ENCODE results near the gene CMAS. TPM values are rescaled to one million over a fixed set of nuclear protein-coding genes. Genes with fewer than 3 reads are reported as not detected.
"Not testable (repeated sequence)": the region's sequence is repeated elsewhere in the genome, so short reads cannot be mapped to it uniquely, and the experiment has no call there.

The CMAS gene
- total RNA-seq: 34.8 TPM
- long read RNA-seq, transcript CMAS-201 (8 exons, 1,787 nt): major isoform, 85 of 85 reads
- long read RNA-seq, partial matches to known transcripts: 0 of 85 reads
- long read RNA-seq, other reads (novel, unspliced or antisense): 0 of 85 reads

GRCh38 chr12:22046090-22046967 lies at the start of gene CMAS:
Gene CMAS (plus strand): TSS chr12:22046218. CDS start chr12:22046304, 86 bp downstream.
- Histone ChIP-seq H3K27ac (replicated peaks) (peak within 1 kb of the TSS; percentile 93), H3K27me3 (ENCODE audit: low read depth) (no peaks in the 10 kb centered on the region), H3K9me3 (replicated peaks) (no peaks in the 10 kb centered on the region), H3K4me3 (peak within 1 kb of the TSS; percentile 99), H3K4me1 (peaks cover 38% of the 10 kb centered on the region), H3K36me3 (no peaks in the 10 kb centered on the region)
- TF ChIP-seq, protein P1, sequence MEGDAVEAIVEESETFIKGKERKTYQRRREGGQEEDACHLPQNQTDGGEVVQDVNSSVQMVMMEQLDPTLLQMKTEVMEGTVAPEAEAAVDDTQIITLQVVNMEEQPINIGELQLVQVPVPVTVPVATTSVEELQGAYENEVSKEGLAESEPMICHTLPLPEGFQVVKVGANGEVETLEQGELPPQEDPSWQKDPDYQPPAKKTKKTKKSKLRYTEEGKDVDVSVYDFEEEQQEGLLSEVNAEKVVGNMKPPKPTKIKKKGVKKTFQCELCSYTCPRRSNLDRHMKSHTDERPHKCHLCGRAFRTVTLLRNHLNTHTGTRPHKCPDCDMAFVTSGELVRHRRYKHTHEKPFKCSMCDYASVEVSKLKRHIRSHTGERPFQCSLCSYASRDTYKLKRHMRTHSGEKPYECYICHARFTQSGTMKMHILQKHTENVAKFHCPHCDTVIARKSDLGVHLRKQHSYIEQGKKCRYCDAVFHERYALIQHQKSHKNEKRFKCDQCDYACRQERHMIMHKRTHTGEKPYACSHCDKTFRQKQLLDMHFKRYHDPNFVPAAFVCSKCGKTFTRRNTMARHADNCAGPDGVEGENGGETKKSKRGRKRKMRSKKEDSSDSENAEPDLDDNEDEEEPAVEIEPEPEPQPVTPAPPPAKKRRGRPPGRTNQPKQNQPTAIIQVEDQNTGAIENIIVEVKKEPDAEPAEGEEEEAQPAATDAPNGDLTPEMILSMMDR (IDR thresholded peaks at IDR 0.05; ENCODE audit: borderline replicate concordance): no peak
- peak; percentile 81 for DNase-seq
- intact Hi-C loops (cut with micrococcal nuclease): no loop called here

DNA sequence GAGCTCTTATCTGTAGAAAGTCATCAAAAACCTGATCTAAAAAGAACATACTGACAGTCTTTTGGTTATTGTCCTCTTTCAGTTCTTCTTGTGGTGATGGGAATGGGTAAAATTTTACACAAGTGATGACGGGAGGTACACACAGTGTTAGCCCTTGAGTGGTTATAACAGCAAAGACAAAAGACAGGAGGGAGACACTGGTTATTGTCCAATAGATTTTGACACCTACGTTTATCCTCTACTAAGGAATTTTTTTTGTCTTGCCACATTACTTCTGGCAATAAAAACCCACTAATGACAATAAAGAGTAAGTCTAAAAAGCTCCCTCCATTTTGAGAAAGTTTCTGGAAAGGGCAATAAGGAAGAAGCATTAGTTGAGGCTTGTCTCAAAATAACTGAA lies 47.7 kb upstream of the CMAS start:
- TF ChIP-seq, protein P1 (IDR thresholded peaks at IDR 0.05; ENCODE audit: borderline replicate concordance): no peak
- intact Hi-C loops (cut with micrococcal nuclease): no loop called here
- no peak overlapping the region for H3K4me3 ChIP-seq
- no peaks in the 10 kb centered on the region for H3K4me1 ChIP-seq
- no peaks in the 10 kb centered on the region for H3K36me3 ChIP-seq
- H3K9me3 ChIP-seq (replicated peaks): no peaks in the 10 kb centered on the region
- H3K27ac ChIP-seq (replicated peaks): peak overlapping the region; percentile 58
- no peaks in the 10 kb centered on the region for H3K27me3 ChIP-seq (ENCODE audit: low read depth)
- no peak for DNase-seq

- Histone ChIP-seq H3K27me3 (ENCODE audit: low read depth) (no peaks in the 10 kb centered on the region), H3K9me3 (replicated peaks) (no peaks in the 10 kb centered on the region), H3K27ac (replicated peaks) (peak overlapping the region; percentile 72), H3K4me1 (no peaks in the 10 kb centered on the region), H3K36me3 (no peaks in the 10 kb centered on the region), H3K4me3 (no peak overlapping the region)
- TF ChIP-seq, protein P1 (IDR thresholded peaks at IDR 0.05; ENCODE audit: borderline replicate concordance): no peak
- intact Hi-C loops (cut with micrococcal nuclease): no loop called here
- no peak for DNase-seq
Measured at GRCh38 chr12:21998782-21999181, 47.2 kb upstream of the CMAS start.

GRCh38 chr12:22002430-22002829 lies 43.6 kb upstream of the CMAS start:
- Histone ChIP-seq H3K36me3 (no peaks in the 10 kb centered on the region), H3K27me3 (ENCODE audit: low read depth) (no peaks in the 10 kb centered on the region), H3K27ac (replicated peaks) (no peak overlapping the region), H3K4me1 (no peaks in the 10 kb centered on the region), H3K4me3 (no peak overlapping the region), H3K9me3 (replicated peaks) (no peaks in the 10 kb centered on the region)
- DNase-seq: no peak
- TF ChIP-seq, protein P1 (IDR thresholded peaks at IDR 0.05; ENCODE audit: borderline replicate concordance): no peak
- intact Hi-C loops (cut with micrococcal nuclease): no loop called here

- DNase-seq; H3K36me3 ChIP-seq; H3K27ac ChIP-seq (replicated peaks); H3K9me3 ChIP-seq (replicated peaks); H3K27me3 ChIP-seq (ENCODE audit: low read depth); intact Hi-C loops (cut with micrococcal nuclease); H3K4me1 ChIP-seq; H3K4me3 ChIP-seq: not testable (repeated sequence)
Measured at GRCh38 chr12:22007794-22008193, 38.2 kb upstream of the CMAS start.

DNA sequence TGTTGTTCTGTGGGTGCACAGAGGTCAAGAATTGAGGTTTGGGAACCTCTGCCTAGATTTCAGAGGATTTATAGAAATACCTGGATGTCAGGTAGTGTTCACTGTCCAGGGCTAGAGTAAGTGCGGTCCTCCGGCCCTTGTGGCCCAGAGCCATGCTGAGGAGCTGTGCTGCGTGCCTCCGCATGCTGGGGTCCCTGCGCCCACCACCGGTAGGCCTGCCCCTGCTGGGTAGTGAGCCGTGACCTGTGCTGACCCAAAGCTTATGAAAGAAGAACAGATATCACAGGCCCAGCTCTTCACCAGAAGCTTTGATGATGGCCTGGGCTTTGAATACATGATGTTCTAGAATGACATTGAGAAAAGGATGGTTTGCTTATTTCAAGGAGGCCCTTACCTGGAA lies 37.8 kb upstream of the CMAS start:
- TF ChIP-seq, protein P1 (IDR thresholded peaks at IDR 0.05; ENCODE audit: borderline replicate concordance): no peak
- H3K4me1 ChIP-seq: no peaks in the 10 kb centered on the region
- no peak overlapping the region for H3K4me3 ChIP-seq
- H3K27ac ChIP-seq (replicated peaks): no peak overlapping the region
- no peaks in the 10 kb centered on the region for H3K27me3 ChIP-seq (ENCODE audit: low read depth)
- intact Hi-C loops (cut with micrococcal nuclease): no loop called here
- H3K9me3 ChIP-seq (replicated peaks): no peaks in the 10 kb centered on the region
- no peaks in the 10 kb centered on the region for H3K36me3 ChIP-seq
- DNase-seq: no peak

Measured in left ventricle myocardium inferior (tissue), 1 donor.